ENCODE data around the gene SLC26A4. TPM values are rescaled to one million over a fixed set of nuclear protein-coding genes. Genes with fewer than 3 reads are reported as not detected.

Gene SLC26A4
- total and polyA plus RNA-seq, 4 experiments from 2014 or later: not detected

DNA sequence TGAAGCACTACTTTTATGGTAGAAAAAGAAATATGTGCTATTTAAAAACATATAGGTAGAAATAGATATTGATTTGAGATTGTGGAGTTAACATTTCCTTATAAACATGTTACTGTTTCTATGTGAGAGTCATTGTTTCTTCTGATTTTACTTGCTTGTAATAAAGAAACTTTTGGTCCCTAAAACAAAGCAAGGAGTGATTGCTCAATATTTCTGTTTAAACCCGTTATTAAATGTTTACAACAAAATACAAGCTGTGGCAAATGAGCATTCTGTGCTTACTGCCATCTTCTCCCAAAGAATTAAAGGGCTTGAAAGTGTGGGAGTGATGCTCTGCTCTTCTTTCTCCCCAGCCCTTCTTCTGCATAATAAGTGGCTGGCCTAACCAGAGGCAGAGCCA lies 60.7 kb downstream of the SLC26A4 start:
- CTCF ChIA-PET (ENCODE audit: partially characterized antibody): no interaction called here
- H3K36me3 ChIP-seq (ENCODE audit: insufficient read depth, low read length): no peaks in the 10 kb centered on the region
- intact Hi-C loops (cut with micrococcal nuclease): no loop called here
- H3K9me3 ChIP-seq (ENCODE audit: control insufficient read depth in 1 of 2, low read length in 2 of 2): no peaks in the 10 kb centered on the region
- no peak overlapping the region for H3K27ac ChIP-seq (ENCODE audit: low read depth, low read length)
- Mint-ChIP-seq H3K27ac (no peak overlapping the region), H3K4me3 (no peak overlapping the region), H3K4me1 (peaks cover 0 to 3% (median 0%) of the 10 kb centered on the region in 4 donors), H3K9me3 (no peaks in the 10 kb centered on the region), H3K36me3 (no peaks in the 10 kb centered on the region), H3K27me3 (peaks cover 0 to 3% of the 10 kb centered on the region in 2 donors)
- H3K4me1 ChIP-seq (ENCODE audit: insufficient read depth, low read length): no peaks in the 10 kb centered on the region
- POLR2A ChIA-PET (ENCODE audit: partially characterized antibody): no interaction called here
- H3K27me3 ChIP-seq (ENCODE audit: insufficient read depth, low read length): no peaks in the 10 kb centered on the region
- no peak overlapping the region for H3K4me3 ChIP-seq (ENCODE audit: low read length in 2 of 2)
- DNase-seq: no peak

- intact Hi-C loops (cut with micrococcal nuclease): no loop called here
- no peak overlapping the region for H3K4me3 Mint-ChIP-seq
- peaks cover 0 to 3% (median 0%) of the 10 kb centered on the region in 4 donors for H3K4me1 Mint-ChIP-seq
- CTCF ChIA-PET (ENCODE audit: partially characterized antibody): interaction anchor here (0.9 to 7.4 kb wide), 7 partner anchors 10 to 575 kb away, joined by 3 to 51 read pairs (median 5); no protein-coding TSS in a partner anchor
- no peaks in the 10 kb centered on the region for H3K9me3 ChIP-seq (ENCODE audit: control insufficient read depth in 1 of 2, low read length in 2 of 2)
- H3K4me3 ChIP-seq (ENCODE audit: low read length in 2 of 2): no peak overlapping the region
- DNase-seq: no peak
- no peaks in the 10 kb centered on the region for H3K4me1 ChIP-seq (ENCODE audit: insufficient read depth, low read length)
- no peaks in the 10 kb centered on the region for H3K36me3 ChIP-seq (ENCODE audit: insufficient read depth, low read length)
- H3K27me3 ChIP-seq (ENCODE audit: insufficient read depth, low read length): no peaks in the 10 kb centered on the region
- H3K9me3 Mint-ChIP-seq: no peaks in the 10 kb centered on the region
- no peak overlapping the region for H3K27ac Mint-ChIP-seq
- H3K27me3 Mint-ChIP-seq: peaks cover 3% of the 10 kb centered on the region in 2 donors
- no peak overlapping the region for H3K27ac ChIP-seq (ENCODE audit: low read depth, low read length)
- POLR2A ChIA-PET (ENCODE audit: partially characterized antibody): no interaction called here
- no peaks in the 10 kb centered on the region for H3K36me3 Mint-ChIP-seq
Measured at GRCh38 chr7:107723255-107723654, 62.6 kb downstream of the SLC26A4 start.

GRCh38 chr7:107725138-107725740 lies 64.6 kb downstream of the SLC26A4 start:
- intact Hi-C loops (cut with micrococcal nuclease): loop anchor here (1.0 to 5.0 kb wide), 5 partner anchors 149 to 932 kb away; no protein-coding TSS in a partner anchor
- H3K9me3 Mint-ChIP-seq: no peaks in the 10 kb centered on the region
- ChIA-PET POLR2A (ENCODE audit: partially characterized antibody) (interaction anchor here (0.8 to 2.2 kb wide), 2 partner anchors 18 to 150 kb away, joined by 3 to 10 read pairs; partner anchors contain the start of gene CBLL1), CTCF (ENCODE audit: partially characterized antibody) (interaction anchor here (0.7 to 7.4 kb wide), 18 partner anchors 10 to 591 kb away, joined by 3 to 51 read pairs (median 4); partner anchors contain the start of genes CBLL1, COG5 and DUS4L)
- no peaks in the 10 kb centered on the region for H3K4me1 ChIP-seq (ENCODE audit: insufficient read depth, low read length)
- H3K4me3 Mint-ChIP-seq: no peak overlapping the region
- H3K27ac ChIP-seq (ENCODE audit: low read depth, low read length): no peak overlapping the region
- no peaks in the 10 kb centered on the region for H3K9me3 ChIP-seq (ENCODE audit: control insufficient read depth in 1 of 2, low read length in 2 of 2)
- H3K27ac Mint-ChIP-seq: no peak overlapping the region
- DNase-seq: peak; percentile 41 to 54 (median 48)
- H3K4me3 ChIP-seq (ENCODE audit: low read length in 2 of 2): no peak overlapping the region
- no peaks in the 10 kb centered on the region for H3K27me3 ChIP-seq (ENCODE audit: insufficient read depth, low read length)
- peaks cover 0 to 3% of the 10 kb centered on the region in 2 donors for H3K27me3 Mint-ChIP-seq
- no peaks in the 10 kb centered on the region for H3K36me3 ChIP-seq (ENCODE audit: insufficient read depth, low read length)
- no peaks in the 10 kb centered on the region for H3K36me3 Mint-ChIP-seq
- peaks cover 0 to 3% (median 0%) of the 10 kb centered on the region in 4 donors for H3K4me1 Mint-ChIP-seq

DNA sequence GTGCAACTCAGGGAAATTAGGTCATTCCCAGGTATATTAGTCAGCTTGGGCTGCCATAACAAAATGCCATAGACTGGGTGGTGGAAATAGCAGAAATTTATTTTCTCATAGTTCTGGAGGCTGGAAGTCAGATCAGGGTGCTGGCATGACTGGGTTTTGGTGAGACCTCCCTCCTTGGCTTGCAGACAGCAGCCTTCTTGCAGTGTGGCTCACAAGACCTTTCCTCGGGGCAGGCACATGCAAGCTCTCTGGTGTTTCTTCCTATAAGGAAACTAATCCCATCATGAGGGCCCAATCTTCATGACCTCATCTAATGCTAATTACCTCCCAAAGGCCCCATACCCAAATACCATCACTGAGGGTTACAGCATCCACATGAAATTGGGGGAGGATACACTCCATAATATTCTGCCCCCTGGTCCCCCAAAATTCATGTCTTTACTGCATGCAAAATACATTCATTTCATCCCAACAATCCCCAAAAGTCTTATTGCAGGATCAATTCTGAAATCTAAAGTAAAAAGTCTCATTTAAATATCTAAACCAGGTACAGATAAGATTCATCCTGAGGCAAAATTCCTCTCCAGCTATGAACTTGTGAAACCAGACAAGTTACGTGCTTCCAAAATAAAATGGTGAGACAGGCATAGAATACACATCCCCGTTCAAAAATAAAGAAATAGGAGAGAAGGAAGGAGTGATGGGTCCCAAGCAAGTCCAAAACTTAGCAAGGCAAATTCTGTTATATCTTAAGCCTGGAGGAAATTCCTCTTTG lies 65.9 kb downstream of the SLC26A4 start:
- CTCF ChIA-PET (ENCODE audit: partially characterized antibody): interaction anchor here (0.9 to 7.4 kb wide), 11 partner anchors 14 to 592 kb away, joined by 3 to 51 read pairs (median 4); partner anchors contain the start of genes COG5 and DUS4L
- intact Hi-C loops (cut with micrococcal nuclease): loop anchor here (5.0 kb wide), 1 partner anchor 354 kb away; no protein-coding TSS in a partner anchor

GRCh38 chr7:107728276-107728675 lies 67.6 kb downstream of the SLC26A4 start:
- Mint-ChIP-seq H3K4me1 (peaks cover 0 to 2% (median 0%) of the 10 kb centered on the region in 4 donors), H3K27me3 (peaks cover 0 to 3% of the 10 kb centered on the region in 2 donors), H3K27ac (no peak overlapping the region), H3K9me3 (peaks cover 0 to 2% (median 0%) of the 10 kb centered on the region in 8 donors), H3K4me3 (no peak overlapping the region), H3K36me3 (no peaks in the 10 kb centered on the region)
- Histone ChIP-seq H3K9me3 (ENCODE audit: control insufficient read depth in 1 of 2, low read length in 2 of 2) (no peaks in the 10 kb centered on the region), H3K4me3 (ENCODE audit: low read length in 2 of 2) (no peak overlapping the region), H3K27ac (ENCODE audit: low read depth, low read length) (no peak overlapping the region), H3K36me3 (ENCODE audit: insufficient read depth, low read length) (no peaks in the 10 kb centered on the region), H3K4me1 (ENCODE audit: insufficient read depth, low read length) (no peaks in the 10 kb centered on the region), H3K27me3 (ENCODE audit: insufficient read depth, low read length) (no peaks in the 10 kb centered on the region)
- POLR2A ChIA-PET (ENCODE audit: partially characterized antibody): interaction anchor here (1.3 kb wide), 1 partner anchor 14 kb away, joined by 3 read pairs; no protein-coding TSS in a partner anchor
- CTCF ChIA-PET (ENCODE audit: partially characterized antibody): interaction anchor here (0.8 to 7.4 kb wide), 9 partner anchors 9 to 265 kb away, joined by 3 to 51 read pairs (median 7); partner anchors contain the start of gene CBLL1
- intact Hi-C loops (cut with micrococcal nuclease): loop anchor here (5.0 kb wide), 1 partner anchor 356 kb away; no protein-coding TSS in a partner anchor
- no peak for DNase-seq

More for the DNA sequence above, 65.9 kb downstream of the SLC26A4 start:
- no peak for DNase-seq
- Histone ChIP-seq H3K4me3 (ENCODE audit: low read length in 2 of 2) (no peak overlapping the region), H3K27me3 (ENCODE audit: insufficient read depth, low read length) (no peaks in the 10 kb centered on the region), H3K4me1 (ENCODE audit: insufficient read depth, low read length) (no peaks in the 10 kb centered on the region), H3K27ac (ENCODE audit: low read depth, low read length) (no peak overlapping the region), H3K36me3 (ENCODE audit: insufficient read depth, low read length) (no peaks in the 10 kb centered on the region), H3K9me3 (ENCODE audit: control insufficient read depth in 1 of 2, low read length in 2 of 2) (no peaks in the 10 kb centered on the region)
- H3K4me3 Mint-ChIP-seq: no peak overlapping the region
- no peak overlapping the region for H3K27ac Mint-ChIP-seq
- H3K4me1 Mint-ChIP-seq: peaks cover 0 to 3% (median 0%) of the 10 kb centered on the region in 4 donors
- no peaks in the 10 kb centered on the region for H3K9me3 Mint-ChIP-seq
- POLR2A ChIA-PET (ENCODE audit: partially characterized antibody): interaction anchor here (2.2 kb wide), 1 partner anchor 17 kb away, joined by 10 read pairs; the partner anchor contains the start of gene CBLL1
- no peaks in the 10 kb centered on the region for H3K36me3 Mint-ChIP-seq
- H3K27me3 Mint-ChIP-seq: peaks cover 0 to 3% of the 10 kb centered on the region in 2 donors

DNA sequence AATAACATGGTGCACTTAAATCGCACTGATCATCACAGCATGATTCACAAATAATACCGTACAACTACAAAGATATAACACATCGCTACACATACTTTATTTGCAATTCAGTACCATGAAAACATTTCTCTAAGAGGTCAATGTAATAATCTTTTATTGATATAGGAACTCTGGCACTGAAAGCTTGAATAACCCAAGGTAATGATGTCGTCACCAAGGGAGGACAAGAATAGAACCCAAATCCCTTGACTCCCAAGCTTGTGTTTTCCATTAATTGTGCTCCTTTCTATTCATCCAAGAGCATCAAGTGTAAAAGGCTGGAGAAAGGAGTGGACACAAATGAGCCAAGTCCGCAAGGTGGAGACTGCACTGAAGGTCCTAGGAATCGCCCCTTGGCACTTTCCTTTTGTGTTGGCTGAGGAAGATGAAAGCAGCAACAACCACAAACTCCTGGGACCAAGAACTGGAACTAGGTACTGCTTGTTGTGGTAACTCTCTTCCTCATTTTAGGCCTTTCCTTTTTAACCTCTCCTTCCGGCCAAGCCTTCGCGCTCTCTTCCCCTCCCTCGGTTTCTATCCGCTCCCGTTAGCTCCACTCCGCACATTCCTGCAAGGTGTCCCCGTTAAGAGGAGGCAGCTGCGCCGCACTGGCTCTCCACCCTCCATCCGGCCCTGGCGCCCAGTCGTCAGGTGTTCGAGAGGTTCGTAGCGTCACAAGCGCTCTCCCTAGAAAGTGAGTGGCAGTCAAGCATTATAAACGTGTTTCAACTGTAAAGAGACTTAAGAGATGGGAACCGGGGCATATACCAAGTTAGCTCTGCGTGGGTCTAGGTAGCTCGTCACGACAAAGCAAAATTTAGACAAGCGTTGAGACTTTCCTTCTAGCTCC lies 82.3 kb downstream of the SLC26A4 start:
- H3K36me3 ChIP-seq (ENCODE audit: insufficient read depth, low read length): no peaks in the 10 kb centered on the region
- peak overlapping the region; percentile 99 for H3K27ac ChIP-seq (ENCODE audit: low read depth, low read length)
- ChIA-PET CTCF (ENCODE audit: partially characterized antibody) (interaction anchor here (0.7 to 11.5 kb wide), 35 partner anchors 9 to 595 kb away, joined by 3 to 504 read pairs (median 5); partner anchors contain the start of genes COG5, DLD, DUS4L and HBP1), POLR2A (ENCODE audit: partially characterized antibody) (interaction anchor here (0.6 to 12.5 kb wide), 39 partner anchors 8 to 697 kb away, joined by 3 to 408 read pairs (median 5); partner anchors contain the start of genes BCAP29, COG5, DLD and DUS4L)
- peak overlapping the region; percentile 97 to 98 for H3K4me3 ChIP-seq (ENCODE audit: low read length in 2 of 2)
- Mint-ChIP-seq H3K27me3 (no peaks in the 10 kb centered on the region), H3K4me1 (peaks cover 23 to 50% (median 38%) of the 10 kb centered on the region in 4 donors), H3K4me3 (peak overlapping the region; percentile 90 to 100 (median 97)), H3K27ac (peak overlapping the region; percentile 99 to 100 (median 100)), H3K9me3 (peaks cover 0 to 4% (median 0%) of the 10 kb centered on the region in 8 donors), H3K36me3 (peaks cover 7 to 21% of the 10 kb centered on the region in 2 donors)
- DNase-seq: no peak
- intact Hi-C loops (cut with micrococcal nuclease): loop anchor here (1.0 to 5.0 kb wide), 9 partner anchors 131 to 1456 kb away; partner anchors contain the start of genes CCDC71L, COG5, DLD and DUS4L
- H3K9me3 ChIP-seq (ENCODE audit: control insufficient read depth in 1 of 2, low read length in 2 of 2): no peaks in the 10 kb centered on the region
- peaks cover 47% of the 10 kb centered on the region for H3K4me1 ChIP-seq (ENCODE audit: insufficient read depth, low read length)
- H3K27me3 ChIP-seq (ENCODE audit: insufficient read depth, low read length): no peaks in the 10 kb centered on the region

All from CD4-positive, alpha-beta memory T cell (primary cell).